Testis (tissue), 2 donors: Measurements from ENCODE around the gene MMS19.
"Not testable (repeated sequence)": the region's sequence is repeated elsewhere in the genome, so short reads cannot be mapped to it uniquely, and the experiment has no call there.

Source experiments
- CTCF ChIP-seq, 3 experiments: fragments of 450-650 bp in 2 of 3; fragments of 200-600 bp in 1 of 3; sonication (generic) in 1 of 3; IDR thresholded peaks; one replicate each; pipeline ENCODE4 v1.5.1; 2016 to 2019; ENCODE audit warnings: antibody characterized with exemption in 3 of 3, mild to moderate bottlenecking in 2 of 3, moderate library complexity in 1 of 3
- POLR2A ChIP-seq: fragments of 450-650 bp; IDR thresholded peaks from one replicate; pipeline ENCODE4 v1.6.1; 2017; ENCODE audit warnings: antibody characterized with exemption, mild to moderate bottlenecking, moderate library complexity

DNA sequence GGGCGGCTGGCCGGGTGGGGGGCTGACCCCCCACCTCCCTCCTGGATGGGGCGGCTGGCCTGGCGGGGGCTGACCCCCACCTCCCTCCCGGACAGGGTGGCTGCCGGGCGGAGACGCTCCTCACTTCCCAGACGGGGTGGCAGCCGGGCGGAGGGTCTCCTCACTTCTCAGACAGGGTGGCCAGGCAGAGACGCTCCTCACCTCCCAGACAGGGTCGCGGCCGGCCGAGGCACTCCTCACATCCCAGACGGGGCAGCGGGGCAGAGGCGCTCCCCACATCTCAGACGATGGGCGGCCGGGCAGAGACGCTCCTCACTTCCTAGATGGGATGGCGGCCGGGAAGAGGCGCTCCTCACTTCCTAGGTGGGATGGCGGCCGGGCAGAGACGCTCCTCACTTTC, 30.7 kb upstream of the MMS19 start:
- not testable (repeated sequence) for TF ChIP-seq CTCF (IDR thresholded peaks at IDR 0.05); POLR2A
